ENCODE measurements around the gene PTBP3. TPM values are rescaled to one million over a fixed set of nuclear protein-coding genes. Genes with fewer than 3 reads are reported as not detected.

The PTBP3 gene
- total RNA-seq, 1 donor from 2014 or later = 165 TPM

Other genes starting within 250 kb of the PTBP3 start
- gene SUSD1, start 158.3 kb downstream of the PTBP3 start, total RNA-seq = 4.9 TPM
- 27.5 TPM for gene HSDL2, start 46.5 kb upstream of the PTBP3 start, total RNA-seq
- 3.9 TPM for gene KIAA1958, start 153.2 kb upstream of the PTBP3 start, total RNA-seq

Data from esophagus mucosa (tissue), 1 donor.